K562 (cell line): ENCODE data around the gene PRR35. TPM values are rescaled to one million over a fixed set of nuclear protein-coding genes. Genes with fewer than 3 reads are reported as not detected.

Source experiments
- BRD4 ChIP-seq: fragments of 200-600 bp; sonication (generic); IDR thresholded peaks from 2 replicates; pipeline ENCODE4 v1.6.1; 2017; ENCODE audit warnings: inconsistent platforms
- ERF ChIP-seq: fragments of 450-650 bp; formaldehyde crosslinking; IDR thresholded peaks from 2 replicates; pipeline ENCODE4 v1.4.0; 2020; ENCODE audit warnings: mild to moderate bottlenecking, mixed read lengths
- GMEB1 ChIP-seq: fragments of 250-450 bp; sonication (Bioruptor Pico); IDR thresholded peaks from 2 replicates; pipeline ENCODE4 v1.4.0; 2020; ENCODE audit warnings: mild to moderate bottlenecking
- JUNB ChIP-seq: fragments of 450-650 bp; formaldehyde crosslinking; conservative IDR thresholded peaks from 2 replicates; pipeline ENCODE4 v1.4.0; 2020; ENCODE audit warnings: mild to moderate bottlenecking
- MAZ ChIP-seq, 2 experiments: fragments of 450-650 bp in 1 of 2; sonication (generic) in 1 of 2; formaldehyde crosslinking; IDR thresholded peaks in 1 of 2; conservative IDR thresholded peaks in 1 of 2; 2 replicates each; pipeline versions ENCODE4 v1.4.0 to v1.5.0; 2020; ENCODE audit warnings: mild to moderate bottlenecking in 1 of 2, missing genetic modification reagents in 1 of 2
- MCM5 ChIP-seq: fragments of 450-650 bp; IDR thresholded peaks from 2 replicates; pipeline ENCODE4 v1.6.1; 2016; ENCODE audit warnings: low read depth
- MIER1 ChIP-seq: fragments of 450-650 bp; IDR thresholded peaks from 2 replicates; pipeline ENCODE4 v1.6.1; 2016; ENCODE audit warnings: antibody characterized with exemption, mild to moderate bottlenecking, low read depth
- PHTF2 ChIP-seq: fragments of 250-450 bp; sonication (Bioruptor Pico); IDR thresholded peaks from 2 replicates; pipeline ENCODE4 v1.5.0; 2021; ENCODE audit warnings: mild to moderate bottlenecking
- TEAD1 ChIP-seq, 2 experiments: fragments of 450-650 bp in 1 of 2; sonication (generic) in 1 of 2; formaldehyde crosslinking; IDR thresholded peaks; 2 replicates each; pipeline versions ENCODE4 v1.4.0 to v1.8.0; 2020 to 2022; ENCODE audit warnings: mild to moderate bottlenecking in 2 of 2, missing genetic modification reagents in 1 of 2
- ZBTB7A ChIP-seq: IDR thresholded peaks from 2 replicates; pipeline ENCODE4 v1.6.1; 2011; ENCODE audit warnings: low read depth, mild to moderate bottlenecking, low read length, moderate library complexity, borderline replicate concordance; ENCODE audit not compliant: control insufficient read depth
- ZNF121 ChIP-seq: sonication (generic); formaldehyde crosslinking; conservative IDR thresholded peaks from 2 replicates; pipeline ENCODE4 v1.8.0; 2022; ENCODE audit warnings: missing genetic modification reagents
- ZNF589 ChIP-seq: fragments of 200-800 bp; sonication (Bioruptor generic); IDR thresholded peaks from 2 replicates; pipeline ENCODE4 v1.6.1; 2016; ENCODE audit warnings: low read depth, missing genetic modification characterization, missing compliant biosample characterization
- ZNF707 ChIP-seq: fragments of 250-450 bp; sonication (Bioruptor Pico); conservative IDR thresholded peaks from 2 replicates; pipeline ENCODE4 v1.8.0; 2022; ENCODE audit warnings: inconsistent platforms, mild to moderate bottlenecking, moderate library complexity
- ZNF79 ChIP-seq: fragments of 250-450 bp; sonication (Bioruptor Pico); IDR thresholded peaks from 2 replicates; pipeline ENCODE4 v1.4.0; 2020; ENCODE audit warnings: low read depth, mild to moderate bottlenecking, moderate library complexity
- ZZZ3 ChIP-seq: fragments of 450-650 bp; IDR thresholded peaks from 2 replicates; pipeline ENCODE4 v1.6.1; 2016; ENCODE audit warnings: antibody characterized with exemption, mild to moderate bottlenecking, moderate library complexity
- polyA plus RNA-seq, 8 experiments: library from polyadenylated mRNA; depleted of rRNA in 4 of 8; stranded (reverse) in 5 of 8; unstranded in 3 of 8; fragments of >200 nt; fragmentation: Nextera tagmentation in 2 of 8; fragmentation: Illumina TruSeq in 1 of 8; extraction: Ambion mirVana in 2 of 8; extraction: Trizol in 1 of 8; gene quantifications; 2 replicates each; pipeline versions ENCODE4 v1.2.1 to v1.2.3, GENCODE V29; 2011 to 2014; ENCODE audit warnings: inconsistent platforms in 1 of 8, missing spikeins in 1 of 8
- total RNA-seq, 7 experiments: library from RNA; depleted of rRNA in 6 of 7; stranded (reverse); fragments of >200 nt in 6 of 7; fragmentation: Illumina TruSeq in 2 of 7; extraction: Trizol in 2 of 7; gene quantifications; 2 replicates each; pipeline versions ENCODE4 v1.2.1 to v1.2.3, GENCODE V29; 2011 to 2021; ENCODE audit warnings: low replicate concordance in 1 of 7
- TF ChIP-seq, protein P1 (sequence below): fragments of 200-800 bp; sonication (Bioruptor generic); IDR thresholded peaks from 2 replicates; pipeline ENCODE4 v1.6.1; 2016; ENCODE audit warnings: missing genetic modification characterization, missing compliant biosample characterization
- TF ChIP-seq, protein P2 (sequence below): fragments of 250-450 bp; sonication (Bioruptor Pico); IDR thresholded peaks from 2 replicates; pipeline ENCODE4 v1.4.0; 2020; ENCODE audit warnings: mild to moderate bottlenecking, moderate library complexity

The PRR35 gene
- total and polyA plus RNA-seq, 9 of the 15 experiments (the other 6 are each of a cell fraction or from before 2014, with no cell fraction given): 0.17 to 0.45 (median 0.21) TPM; not detected in 5

GRCh38 chr16:565419-566330 lies 5.5 kb downstream of the PRR35 start (continued):
- TF ChIP-seq TEAD1 (CRISPR knock-in tag; IDR thresholded peaks at IDR 0.05) (no peak), ZBTB7A (peak; percentile 38; the same call in 1 of the 2 replicates), MIER1 (no peak), ZNF707 (no peak), ZNF121 (CRISPR knock-in tag) (no peak), BRD4 (no peak), JUNB (CRISPR knock-in tag) (no peak), ZZZ3 (no peak), ZNF79 (CRISPR knock-in tag) (no peak), ZNF589 (0 out of 2 replicates have a peak, but pooled peaks have one; percentile 28), MCM5 (no peak), MAZ (CRISPR knock-in tag; conservative IDR thresholded peaks at IDR 0.05 in 1 of 2, IDR thresholded peaks at IDR 0.05 in 1 of 2) (0 out of 4 replicates have a peak, but pooled peaks of 1 of the 2 experiments have one; percentile 25), GMEB1 (no peak), ERF (CRISPR knock-in tag) (no peak), PHTF2 (CRISPR knock-in tag) (no peak)
- TF ChIP-seq, protein P1, sequence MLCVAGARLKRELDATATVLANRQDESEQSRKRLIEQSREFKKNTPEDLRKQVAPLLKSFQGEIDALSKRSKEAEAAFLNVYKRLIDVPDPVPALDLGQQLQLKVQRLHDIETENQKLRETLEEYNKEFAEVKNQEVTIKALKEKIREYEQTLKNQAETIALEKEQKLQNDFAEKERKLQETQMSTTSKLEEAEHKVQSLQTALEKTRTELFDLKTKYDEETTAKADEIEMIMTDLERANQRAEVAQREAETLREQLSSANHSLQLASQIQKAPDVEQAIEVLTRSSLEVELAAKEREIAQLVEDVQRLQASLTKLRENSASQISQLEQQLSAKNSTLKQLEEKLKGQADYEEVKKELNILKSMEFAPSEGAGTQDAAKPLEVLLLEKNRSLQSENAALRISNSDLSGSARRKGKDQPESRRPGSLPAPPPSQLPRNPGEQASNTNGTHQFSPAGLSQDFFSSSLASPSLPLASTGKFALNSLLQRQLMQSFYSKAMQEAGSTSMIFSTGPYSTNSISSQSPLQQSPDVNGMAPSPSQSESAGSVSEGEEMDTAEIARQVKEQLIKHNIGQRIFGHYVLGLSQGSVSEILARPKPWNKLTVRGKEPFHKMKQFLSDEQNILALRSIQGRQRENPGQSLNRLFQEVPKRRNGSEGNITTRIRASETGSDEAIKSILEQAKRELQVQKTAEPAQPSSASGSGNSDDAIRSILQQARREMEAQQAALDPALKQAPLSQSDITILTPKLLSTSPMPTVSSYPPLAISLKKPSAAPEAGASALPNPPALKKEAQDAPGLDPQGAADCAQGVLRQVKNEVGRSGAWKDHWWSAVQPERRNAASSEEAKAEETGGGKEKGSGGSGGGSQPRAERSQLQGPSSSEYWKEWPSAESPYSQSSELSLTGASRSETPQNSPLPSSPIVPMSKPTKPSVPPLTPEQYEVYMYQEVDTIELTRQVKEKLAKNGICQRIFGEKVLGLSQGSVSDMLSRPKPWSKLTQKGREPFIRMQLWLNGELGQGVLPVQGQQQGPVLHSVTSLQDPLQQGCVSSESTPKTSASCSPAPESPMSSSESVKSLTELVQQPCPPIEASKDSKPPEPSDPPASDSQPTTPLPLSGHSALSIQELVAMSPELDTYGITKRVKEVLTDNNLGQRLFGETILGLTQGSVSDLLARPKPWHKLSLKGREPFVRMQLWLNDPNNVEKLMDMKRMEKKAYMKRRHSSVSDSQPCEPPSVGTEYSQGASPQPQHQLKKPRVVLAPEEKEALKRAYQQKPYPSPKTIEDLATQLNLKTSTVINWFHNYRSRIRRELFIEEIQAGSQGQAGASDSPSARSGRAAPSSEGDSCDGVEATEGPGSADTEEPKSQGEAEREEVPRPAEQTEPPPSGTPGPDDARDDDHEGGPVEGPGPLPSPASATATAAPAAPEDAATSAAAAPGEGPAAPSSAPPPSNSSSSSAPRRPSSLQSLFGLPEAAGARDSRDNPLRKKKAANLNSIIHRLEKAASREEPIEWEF: peak; percentile 69; the same call in 1 of the 2 replicates
- TF ChIP-seq, protein P2, sequence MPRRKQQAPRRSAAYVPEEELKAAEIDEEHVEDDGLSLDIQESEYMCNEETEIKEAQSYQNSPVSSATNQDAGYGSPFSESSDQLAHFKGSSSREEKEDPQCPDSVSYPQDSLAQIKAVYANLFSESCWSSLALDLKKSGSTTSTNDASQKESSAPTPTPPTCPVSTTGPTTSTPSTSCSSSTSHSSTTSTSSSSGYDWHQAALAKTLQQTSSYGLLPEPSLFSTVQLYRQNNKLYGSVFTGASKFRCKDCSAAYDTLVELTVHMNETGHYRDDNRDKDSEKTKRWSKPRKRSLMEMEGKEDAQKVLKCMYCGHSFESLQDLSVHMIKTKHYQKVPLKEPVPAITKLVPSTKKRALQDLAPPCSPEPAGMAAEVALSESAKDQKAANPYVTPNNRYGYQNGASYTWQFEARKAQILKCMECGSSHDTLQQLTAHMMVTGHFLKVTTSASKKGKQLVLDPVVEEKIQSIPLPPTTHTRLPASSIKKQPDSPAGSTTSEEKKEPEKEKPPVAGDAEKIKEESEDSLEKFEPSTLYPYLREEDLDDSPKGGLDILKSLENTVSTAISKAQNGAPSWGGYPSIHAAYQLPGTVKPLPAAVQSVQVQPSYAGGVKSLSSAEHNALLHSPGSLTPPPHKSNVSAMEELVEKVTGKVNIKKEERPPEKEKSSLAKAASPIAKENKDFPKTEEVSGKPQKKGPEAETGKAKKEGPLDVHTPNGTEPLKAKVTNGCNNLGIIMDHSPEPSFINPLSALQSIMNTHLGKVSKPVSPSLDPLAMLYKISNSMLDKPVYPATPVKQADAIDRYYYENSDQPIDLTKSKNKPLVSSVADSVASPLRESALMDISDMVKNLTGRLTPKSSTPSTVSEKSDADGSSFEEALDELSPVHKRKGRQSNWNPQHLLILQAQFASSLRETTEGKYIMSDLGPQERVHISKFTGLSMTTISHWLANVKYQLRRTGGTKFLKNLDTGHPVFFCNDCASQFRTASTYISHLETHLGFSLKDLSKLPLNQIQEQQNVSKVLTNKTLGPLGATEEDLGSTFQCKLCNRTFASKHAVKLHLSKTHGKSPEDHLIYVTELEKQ: no peak
